22Rv1 (cell line): ENCODE data around the gene CGB5.
"Not testable (repeated sequence)": the region's sequence is repeated elsewhere in the genome, so short reads cannot be mapped to it uniquely, and the experiment has no call there.

Source experiments
- H3K27ac ChIP-seq: fragments of 450-650 bp; 2 replicates; pipeline ENCODE4 v1.5.1; 2017
- ZFX ChIP-seq: fragments of 450-650 bp; IDR thresholded peaks from 2 replicates; pipeline ENCODE4 v1.6.1; 2017; ENCODE audit warnings: antibody characterized with exemption, borderline replicate concordance
- TF ChIP-seq, protein P1 (sequence below): fragments of 450-650 bp; IDR thresholded peaks from 2 replicates; pipeline ENCODE4 v1.5.1; 2017; ENCODE audit warnings: mild to moderate bottlenecking

CGB5 gene

GRCh38 chr19:49031642-49032301, 11.9 kb upstream of the CGB5 start, which contains the start of gene CGB2:
Gene CGB2 (plus strand): TSS chr19:49031890. CDS start chr19:49032096, 206 bp downstream.
- TF ChIP-seq, protein P1, sequence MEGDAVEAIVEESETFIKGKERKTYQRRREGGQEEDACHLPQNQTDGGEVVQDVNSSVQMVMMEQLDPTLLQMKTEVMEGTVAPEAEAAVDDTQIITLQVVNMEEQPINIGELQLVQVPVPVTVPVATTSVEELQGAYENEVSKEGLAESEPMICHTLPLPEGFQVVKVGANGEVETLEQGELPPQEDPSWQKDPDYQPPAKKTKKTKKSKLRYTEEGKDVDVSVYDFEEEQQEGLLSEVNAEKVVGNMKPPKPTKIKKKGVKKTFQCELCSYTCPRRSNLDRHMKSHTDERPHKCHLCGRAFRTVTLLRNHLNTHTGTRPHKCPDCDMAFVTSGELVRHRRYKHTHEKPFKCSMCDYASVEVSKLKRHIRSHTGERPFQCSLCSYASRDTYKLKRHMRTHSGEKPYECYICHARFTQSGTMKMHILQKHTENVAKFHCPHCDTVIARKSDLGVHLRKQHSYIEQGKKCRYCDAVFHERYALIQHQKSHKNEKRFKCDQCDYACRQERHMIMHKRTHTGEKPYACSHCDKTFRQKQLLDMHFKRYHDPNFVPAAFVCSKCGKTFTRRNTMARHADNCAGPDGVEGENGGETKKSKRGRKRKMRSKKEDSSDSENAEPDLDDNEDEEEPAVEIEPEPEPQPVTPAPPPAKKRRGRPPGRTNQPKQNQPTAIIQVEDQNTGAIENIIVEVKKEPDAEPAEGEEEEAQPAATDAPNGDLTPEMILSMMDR: peak; percentile 97

GRCh38 chr19:49036815-49037214, 6.8 kb upstream of the CGB5 start, which contains the start of gene CGB1:
Gene CGB1 (minus strand): TSS chr19:49036895. CDS start chr19:49036711, 184 bp downstream.
- TF ChIP-seq, protein P1: peak; percentile 95
- not testable (repeated sequence) for H3K27ac ChIP-seq

More at GRCh38 chr19:49031642-49032301, 11.9 kb upstream of the CGB5 start, which contains the start of gene CGB2:
- not testable (repeated sequence) for H3K27ac ChIP-seq

- not testable (repeated sequence) for H3K27ac ChIP-seq
Measured at GRCh38 chr19:49038111-49038510, 5.5 kb upstream of the CGB5 start.

DNA sequence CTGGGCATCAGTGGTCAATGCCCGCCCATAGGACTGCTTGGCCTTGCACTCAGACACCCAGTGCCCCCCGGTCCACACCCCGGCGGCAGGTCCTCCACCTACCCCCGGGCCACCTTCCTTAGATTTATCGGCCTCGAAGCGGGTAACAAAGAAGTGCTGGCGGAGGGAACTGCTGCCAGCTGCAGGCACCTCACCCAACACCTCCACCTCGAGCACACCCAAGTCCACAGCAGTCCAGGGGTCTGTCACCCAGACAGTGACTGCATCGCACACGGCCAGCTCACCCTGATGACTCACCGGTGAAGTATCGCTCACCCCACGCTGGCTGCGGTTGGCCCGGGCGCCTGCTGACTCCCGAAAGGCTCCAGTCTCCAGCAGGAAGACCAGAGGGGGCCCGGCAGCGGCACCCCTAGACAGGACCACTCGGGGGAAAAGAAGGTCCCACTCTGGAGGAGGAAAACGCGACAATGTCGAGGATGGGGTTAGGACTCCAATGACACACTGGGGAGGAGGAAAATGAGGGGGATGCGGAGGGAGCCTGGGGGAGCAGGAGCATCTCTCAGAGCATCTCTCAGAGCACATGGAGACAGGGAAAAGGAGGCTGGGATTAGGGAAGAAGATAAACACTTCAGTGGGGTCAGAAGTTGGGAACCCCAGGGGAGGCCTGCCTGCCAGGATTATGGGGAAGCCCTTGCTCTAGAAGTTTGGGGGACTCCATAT, 4.9 kb upstream of the CGB5 start:
- H3K27ac ChIP-seq: not testable (repeated sequence)

DNA sequence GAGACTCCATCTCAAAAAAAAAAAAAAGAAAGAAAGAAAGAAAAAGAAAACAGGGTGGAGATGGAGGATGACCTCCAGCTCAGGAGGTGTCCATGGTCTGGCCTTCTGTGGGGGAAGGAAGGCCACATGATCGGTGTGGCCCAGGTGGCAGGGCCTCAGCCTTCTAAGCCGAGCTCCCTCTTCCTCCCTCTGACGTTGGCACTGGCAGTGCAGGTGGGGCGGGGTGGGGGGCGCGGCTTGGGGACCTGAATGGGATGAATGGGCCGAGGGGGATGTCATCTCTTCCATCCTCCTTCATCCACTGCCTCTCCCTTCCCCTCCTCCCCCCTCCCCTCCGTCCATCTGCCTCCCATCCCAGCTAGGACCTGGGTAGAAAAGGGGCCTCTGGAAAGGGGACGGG, 3.9 kb upstream of the CGB5 start:
- H3K27ac ChIP-seq: not testable (repeated sequence)

GRCh38 chr19:49042177-49042576, 1.5 kb upstream of the CGB5 start:
- H3K27ac ChIP-seq: no peak overlapping the region

DNA sequence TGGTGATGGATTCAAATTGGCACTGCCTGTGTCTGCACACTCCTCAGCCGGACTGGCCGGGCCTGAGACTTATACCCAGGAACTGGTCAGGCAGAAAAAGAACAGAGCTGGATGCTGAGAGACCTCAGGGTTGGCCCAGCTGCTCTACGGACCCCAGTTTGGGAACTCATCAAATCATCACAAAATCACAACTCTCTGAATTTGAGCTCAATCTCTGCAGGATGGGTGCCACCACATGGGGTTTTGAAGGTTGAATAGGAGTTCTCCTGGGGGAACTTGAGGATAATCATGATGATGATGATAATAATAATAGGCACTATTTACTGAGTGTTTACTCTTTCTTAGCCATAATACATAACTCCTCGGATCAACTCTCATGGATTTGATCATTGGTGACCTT, 982 bp upstream of the CGB5 start:
- H3K27ac ChIP-seq: not testable (repeated sequence)

More at GRCh38 chr19:49042177-49042576, 1.5 kb upstream of the CGB5 start:
- no peak for TF ChIP-seq ZFX
- TF ChIP-seq, protein P1: no peak

- not testable (repeated sequence) for H3K27ac ChIP-seq
Measured at GRCh38 chr19:49049011-49049410, 5.4 kb downstream of the CGB5 start, which contains the start of gene CGB8. Gene CGB8 (minus strand): TSS chr19:49049111. CDS start chr19:49048739, 372 bp downstream.

- not testable (repeated sequence) for H3K27ac ChIP-seq
Measured at GRCh38 chr19:49049834-49050233, 6.2 kb downstream of the CGB5 start.

- H3K27ac ChIP-seq: not testable (repeated sequence)
Measured at GRCh38 chr19:49050376-49051033, 6.9 kb downstream of the CGB5 start.

- no peak overlapping the region for H3K27ac ChIP-seq
- TF ChIP-seq, protein P1: peak; percentile 36
- no peak for TF ChIP-seq ZFX
Measured at GRCh38 chr19:49056101-49056901, 12.7 kb downstream of the CGB5 start.

DNA sequence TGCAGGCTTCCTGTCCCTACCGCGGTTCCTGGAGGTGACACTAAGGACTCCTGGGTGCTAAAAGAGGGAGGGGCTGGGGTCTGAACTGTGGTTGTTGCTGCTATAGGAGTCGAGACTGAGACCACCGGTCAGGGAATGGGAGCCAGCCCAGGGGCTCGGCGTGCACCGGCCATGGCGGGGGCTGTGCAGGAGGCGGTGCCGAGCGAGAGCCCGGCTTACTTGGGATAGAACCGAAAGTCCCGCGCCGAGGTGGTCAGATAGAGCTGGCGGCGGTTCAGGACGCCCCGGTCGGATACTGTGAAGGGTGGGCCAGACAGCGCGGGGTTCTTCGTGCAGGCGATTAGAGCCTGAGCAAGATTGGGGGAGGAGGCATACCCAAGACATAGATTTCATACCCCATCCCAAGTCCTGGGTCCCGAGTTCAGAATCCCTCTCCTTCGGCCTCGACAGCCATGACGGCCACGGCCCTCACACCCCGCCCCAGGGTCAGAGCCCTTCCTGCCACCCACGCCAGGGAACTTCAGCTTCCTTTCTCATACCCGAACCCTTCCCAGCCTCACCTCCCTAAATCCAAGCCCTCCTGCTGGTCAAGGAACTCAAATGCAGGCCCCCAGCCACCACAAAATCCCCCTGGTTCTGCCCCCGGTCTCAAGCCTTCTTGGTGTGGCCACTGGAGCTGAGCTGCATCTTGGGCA, 13.4 kb downstream of the CGB5 start:
- H3K27ac ChIP-seq: not testable (repeated sequence)
